Peyer's patch (tissue), 4 donors: ENCODE results near the gene SAT1. TPM values are rescaled to one million over a fixed set of nuclear protein-coding genes. Genes with fewer than 3 reads are reported as not detected.
A peak's percentile ranks its signal among the peaks of the same experiment; 100 is the strongest.
"Not testable (repeated sequence)": the region's sequence is repeated elsewhere in the genome, so short reads cannot be mapped to it uniquely, and the experiment has no call there.

Experiments used
- DNase-seq, 3 donors: peaks; one replicate each; pipeline ENCODE4 v3.0.0-alpha.2; 2017 to 2019
- H3K27ac ChIP-seq, 4 donors: fragments of 200-600 bp; sonication (generic); one replicate each; pipeline ENCODE4 v1.5.1; 2016 to 2019
- H3K27me3 ChIP-seq, 2 donors: fragments of 200-600 bp; sonication (generic); one replicate each; pipeline ENCODE4 v1.5.1; 2019
- H3K36me3 ChIP-seq, 3 donors: fragments of 200-600 bp; sonication (generic); one replicate each; pipeline ENCODE4 v1.5.1; 2016 to 2019
- H3K4me1 ChIP-seq, 4 donors: fragments of 200-600 bp; sonication (generic); one replicate each; pipeline ENCODE4 v1.5.1; 2016 to 2019
- H3K4me3 ChIP-seq, 4 donors: fragments of 200-600 bp; sonication (generic); 1 replicate in 3 of 4; 2 replicates in 1 of 4; pipeline ENCODE4 v1.5.1; 2016 to 2019; ENCODE audit warnings: mild to moderate bottlenecking in 1 of 4
- H3K9me3 ChIP-seq, 4 donors: fragments of 200-600 bp; sonication (generic); one replicate each; pipeline ENCODE4 v1.5.1; 2016 to 2019; ENCODE audit warnings: mild to moderate bottlenecking in 1 of 4
- CTCF ChIP-seq, 6 experiments: fragments of 450-650 bp in 4 of 6; fragments of 200-600 bp in 2 of 6; sonication (generic) in 1 of 6; IDR thresholded peaks; one replicate each; pipeline ENCODE4 v1.5.1; 2017 to 2019; ENCODE audit warnings: antibody characterized with exemption in 6 of 6, mild to moderate bottlenecking in 3 of 6, moderate library complexity in 1 of 6
- POLR2A ChIP-seq, 2 donors: fragments of 450-650 bp; IDR thresholded peaks; one replicate each; pipeline ENCODE4 v1.5.1; 2017; ENCODE audit warnings: antibody characterized with exemption in 2 of 2, mild to moderate bottlenecking in 2 of 2, moderate library complexity in 2 of 2
- total RNA-seq, 4 donors: library from RNA; depleted of rRNA; stranded (reverse); fragments of >200 nt; gene quantifications; one replicate each; pipeline ENCODE4 v1.1.0, GENCODE V29; 2016

The SAT1 gene
- total RNA-seq, result 100 to 1,000 TPM; 796 to 836 (median 832) TPM

GRCh38 chrX:23782863-23783588, at the start of gene SAT1:
Gene SAT1 (plus strand): TSS chrX:23783173. CDS start chrX:23783352, 179 bp downstream.
- Histone ChIP-seq H3K27ac (peak within 1 kb of the TSS; percentile 86 to 98 (median 96)), H3K4me3 (peak within 1 kb of the TSS; percentile 54 to 80 (median 70)), H3K4me1 (no peaks in the 10 kb centered on the region), H3K27me3 (no peaks in the 10 kb centered on the region), H3K9me3 (no peaks in the 10 kb centered on the region), H3K36me3 (peaks cover 0 to 8% (median 0%) of the 10 kb centered on the region in 3 donors)
- DNase-seq, result peak; percentile 94 to 98 (median 95)
- TF ChIP-seq POLR2A (IDR thresholded peaks at IDR 0.05), result peak; percentile 98
- TF ChIP-seq CTCF (IDR thresholded peaks at IDR 0.05), result peak; percentile 59 to 80 (median 76)

- no peaks in the 10 kb centered on the region for H3K4me1 ChIP-seq
- no peaks in the 10 kb centered on the region for H3K27me3 ChIP-seq
- H3K27ac ChIP-seq, result no peak overlapping the region
- no peak for DNase-seq
- H3K4me3 ChIP-seq, result no peak overlapping the region
- no peaks in the 10 kb centered on the region for H3K36me3 ChIP-seq
- no peaks in the 10 kb centered on the region for H3K9me3 ChIP-seq
- TF ChIP-seq CTCF (IDR thresholded peaks at IDR 0.05) (no peak), POLR2A (IDR thresholded peaks at IDR 0.05) (no peak)
Measured at GRCh38 chrX:23736030-23736429, 46.9 kb upstream of the SAT1 start.

DNA sequence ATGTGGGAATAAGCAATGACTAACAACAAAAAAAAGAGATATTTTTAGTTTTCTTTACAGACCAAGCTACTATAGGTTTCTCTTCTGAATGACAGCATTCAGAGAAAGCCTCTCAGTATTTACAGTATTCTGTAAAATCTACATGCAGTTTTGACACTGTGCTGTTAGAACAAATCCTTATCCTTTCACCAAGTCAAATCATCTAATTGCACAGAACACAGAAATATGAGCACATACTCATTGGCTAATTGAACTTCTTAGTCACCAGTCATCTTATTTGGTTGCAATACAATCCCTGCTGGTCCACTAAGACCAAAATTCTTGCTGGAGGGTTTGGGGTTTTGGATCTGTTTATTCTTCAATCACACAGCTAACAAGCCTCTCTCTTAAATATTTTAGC, 45.6 kb upstream of the SAT1 start:
- H3K4me1 ChIP-seq, result no peaks in the 10 kb centered on the region
- DNase-seq, result no peak
- H3K27ac ChIP-seq, result no peak overlapping the region
- no peaks in the 10 kb centered on the region for H3K9me3 ChIP-seq
- TF ChIP-seq POLR2A (IDR thresholded peaks at IDR 0.05) (no peak), CTCF (IDR thresholded peaks at IDR 0.05) (no peak)
- no peaks in the 10 kb centered on the region for H3K36me3 ChIP-seq
- H3K4me3 ChIP-seq, result no peak overlapping the region
- H3K27me3 ChIP-seq, result no peaks in the 10 kb centered on the region

GRCh38 chrX:23742174-23742696, 40.7 kb upstream of the SAT1 start:
- H3K36me3 ChIP-seq, result no peaks in the 10 kb centered on the region
- no peaks in the 10 kb centered on the region for H3K9me3 ChIP-seq
- no peak for DNase-seq
- peak overlapping the region; percentile 81 to 96 (median 86) for H3K27ac ChIP-seq
- no peak for TF ChIP-seq CTCF (IDR thresholded peaks at IDR 0.05)
- no peak for TF ChIP-seq POLR2A (IDR thresholded peaks at IDR 0.05)
- peak overlapping the region; percentile 65 to 87 (median 70) for H3K4me3 ChIP-seq
- H3K27me3 ChIP-seq, result no peaks in the 10 kb centered on the region
- no peaks in the 10 kb centered on the region for H3K4me1 ChIP-seq

GRCh38 chrX:23742697-23743622, 40.0 kb upstream of the SAT1 start, which contains the start of gene ACOT9:
Gene ACOT9 (minus strand): TSS chrX:23743276. CDS start chrX:23743144, 132 bp downstream.
- Histone ChIP-seq H3K4me3 (peak within 1 kb of the TSS; percentile 65 to 87 (median 70)), H3K36me3 (no peaks in the 10 kb centered on the region), H3K4me1 (no peaks in the 10 kb centered on the region), H3K9me3 (no peaks in the 10 kb centered on the region), H3K27me3 (no peaks in the 10 kb centered on the region), H3K27ac (peak within 1 kb of the TSS; percentile 81 to 96 (median 86))
- peak; percentile 75 to 95 (median 89) for DNase-seq
- TF ChIP-seq POLR2A (IDR thresholded peaks at IDR 0.05) (peak; percentile 41 to 61), CTCF (IDR thresholded peaks at IDR 0.05) (peak in 1 of 6 experiments; percentile 7)

DNA sequence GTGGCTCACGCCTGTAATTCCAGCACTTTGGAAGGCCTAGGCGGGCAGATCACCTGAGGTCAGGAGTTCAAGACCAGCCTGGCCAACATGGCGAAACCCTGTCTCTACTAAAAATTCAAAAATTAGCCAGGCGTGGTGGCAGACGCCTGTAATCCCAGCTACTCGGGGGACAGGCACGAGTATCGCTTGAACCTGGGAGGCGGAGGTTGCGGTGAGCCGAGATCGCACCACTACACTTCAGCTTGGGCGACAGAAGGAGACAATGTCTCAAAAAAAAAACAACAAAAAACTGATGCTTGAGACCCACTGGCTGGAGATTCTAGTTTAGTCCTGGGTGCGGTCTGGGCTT, 39.4 kb upstream of the SAT1 start:
- Histone ChIP-seq H3K27ac (peak overlapping the region; percentile 81 to 96 (median 86)), H3K4me3 (peak overlapping the region; percentile 65 to 87 (median 70))
- not testable (repeated sequence) for H3K27me3 ChIP-seq, DNase-seq, H3K9me3 ChIP-seq, H3K36me3 ChIP-seq, H3K4me1 ChIP-seq
